ENCODE results near the gene TBCA.
"Not testable (repeated sequence)": the region's sequence is repeated elsewhere in the genome, so short reads cannot be mapped to it uniquely, and the experiment has no call there.

TBCA gene

DNA sequence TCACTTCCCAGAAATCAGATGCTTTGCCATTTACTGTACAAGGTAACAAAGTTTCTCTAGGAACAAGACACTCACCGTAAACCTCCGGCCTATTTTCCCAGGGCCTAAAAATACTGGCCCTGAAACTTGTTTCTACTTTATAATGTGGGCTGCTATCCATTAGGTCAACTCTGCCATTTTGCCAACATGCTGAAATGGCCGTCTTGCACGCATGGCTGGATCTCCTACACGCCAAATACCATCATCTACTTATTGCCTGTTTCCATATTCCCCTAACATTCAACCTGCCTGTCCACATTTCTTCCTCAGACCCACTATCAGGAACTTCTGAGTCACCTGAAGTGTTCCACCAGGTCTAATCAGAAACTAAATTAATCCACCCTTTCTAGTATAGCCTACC, 4.7 kb downstream of the TBCA start:
- DNase-seq: no peak

DNA sequence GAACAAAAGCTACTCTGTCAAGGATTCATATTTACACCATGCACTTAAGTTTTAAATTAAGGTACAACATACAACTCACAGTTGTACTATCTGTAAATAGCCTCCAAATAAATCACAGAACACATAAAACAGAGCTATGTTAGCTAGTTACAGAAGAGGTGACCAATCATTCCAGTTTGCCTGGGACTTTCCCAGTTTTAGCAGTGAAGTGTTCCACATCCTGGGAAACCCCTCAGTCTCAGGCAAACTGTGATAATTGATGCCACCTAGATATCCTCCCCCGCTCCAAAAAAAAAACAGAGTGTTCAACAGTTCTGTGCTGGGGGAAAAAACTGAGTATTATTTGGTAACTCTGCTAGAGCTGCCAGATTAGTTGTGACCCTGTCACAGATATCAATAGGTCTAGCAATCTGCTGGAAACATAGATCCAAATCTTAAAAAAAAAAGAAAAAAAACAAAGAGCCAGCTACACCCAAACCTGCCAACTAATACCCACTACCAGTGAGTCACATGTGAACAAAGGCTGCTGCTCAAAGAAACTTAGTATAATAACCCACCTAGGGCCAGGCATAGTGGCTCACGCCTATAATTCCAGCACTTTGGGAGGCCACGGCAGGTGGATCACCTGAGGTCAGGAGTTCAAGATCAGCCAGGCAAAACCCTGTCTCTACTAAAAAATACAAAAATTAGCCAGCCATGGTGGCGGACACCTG, 5.7 kb downstream of the TBCA start:
- DNase-seq: no peak

DNA sequence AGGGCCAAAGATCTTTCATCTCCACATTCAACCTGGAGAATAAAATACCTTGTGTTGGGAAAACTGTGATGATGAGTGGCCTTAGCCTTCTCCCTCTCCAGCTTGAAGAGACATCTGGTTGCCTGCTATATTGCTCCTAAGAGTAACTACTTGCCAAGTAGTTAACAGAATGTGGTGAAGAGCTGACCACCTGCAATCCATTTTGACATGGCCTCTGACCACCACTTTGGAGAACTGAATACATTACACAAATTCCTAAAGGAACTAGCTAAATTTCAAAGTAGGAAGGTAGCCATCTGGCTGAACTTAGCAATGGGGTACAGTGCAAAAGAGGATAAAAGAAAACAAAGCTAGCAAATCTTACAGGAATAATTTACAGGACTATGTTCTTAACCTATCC, 7.2 kb downstream of the TBCA start:
- DNase-seq: no peak

DNA sequence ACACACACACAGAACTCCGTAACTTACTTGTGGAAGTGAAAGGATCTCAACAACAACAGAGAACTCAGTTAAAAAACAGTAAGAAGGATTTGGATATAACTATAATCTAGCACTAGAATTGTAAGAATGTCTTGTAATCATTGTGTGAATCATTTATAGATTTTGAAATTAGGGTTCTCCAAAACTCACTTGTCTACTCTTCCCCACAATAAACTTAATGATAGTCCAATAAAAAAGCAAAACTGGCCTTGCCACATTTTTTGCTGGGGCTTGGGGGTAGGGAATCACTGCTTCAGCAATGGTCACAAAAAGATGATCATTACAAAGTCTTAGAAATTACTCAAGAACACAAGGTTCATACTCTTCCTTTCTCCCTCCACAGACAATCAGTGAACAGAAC, 8.8 kb downstream of the TBCA start:
- no peak for DNase-seq

DNA sequence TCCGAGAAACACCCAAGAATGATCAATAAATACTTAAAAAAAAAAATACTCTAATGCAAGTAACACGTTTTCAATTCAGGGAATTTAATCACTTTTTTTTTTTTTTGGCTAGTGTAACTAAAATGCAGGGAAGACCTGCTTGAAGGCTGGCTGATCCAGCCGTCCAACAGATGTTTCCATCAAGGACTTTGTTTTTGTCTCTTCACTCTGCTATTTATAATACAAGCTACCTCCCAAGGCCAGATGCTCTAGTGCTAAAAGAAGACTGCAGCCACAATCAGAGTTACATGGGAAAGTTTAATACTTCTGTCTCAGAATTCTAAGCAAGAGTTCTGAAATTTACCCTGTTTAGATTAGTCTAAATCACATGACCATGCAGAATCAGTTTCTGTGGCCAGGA, 14.5 kb downstream of the TBCA start:
- DNase-seq: no peak

DNA sequence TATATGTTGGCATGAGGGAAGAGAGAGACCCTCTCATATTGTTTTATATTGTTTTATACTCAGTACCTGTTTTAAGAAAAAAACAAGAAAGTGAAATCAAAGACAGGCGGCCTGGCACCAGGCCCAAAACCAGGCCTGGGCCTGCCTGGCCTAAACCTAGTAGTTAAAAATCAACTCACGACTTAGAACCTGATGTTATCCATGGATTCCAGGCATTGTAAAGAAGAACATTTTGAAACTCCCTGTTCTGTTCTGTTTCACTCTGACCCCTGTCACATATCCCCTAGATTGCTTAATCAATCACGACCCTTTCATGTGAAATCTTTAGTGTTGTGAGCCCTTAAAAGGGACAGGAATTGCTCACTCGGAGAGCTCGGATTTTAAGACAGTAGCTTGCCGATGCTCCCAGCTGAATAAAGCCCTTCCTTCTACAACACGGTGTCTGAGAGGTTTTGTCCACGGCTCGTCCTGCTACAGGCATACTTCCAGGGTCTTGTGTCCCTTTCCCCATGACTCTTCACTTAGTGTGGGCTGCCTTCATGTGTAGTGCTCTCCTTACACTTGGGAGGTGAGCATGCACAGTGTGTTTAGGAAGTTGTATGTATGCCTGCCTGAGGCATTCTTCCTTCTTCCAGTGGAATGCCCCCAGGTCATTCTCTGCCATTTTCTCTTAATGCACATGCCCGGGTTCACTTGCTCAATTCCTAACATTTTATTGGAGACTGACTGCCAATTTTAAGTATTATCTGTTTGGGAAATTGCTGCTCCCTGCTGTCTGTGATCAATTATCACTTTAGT, 17.8 kb downstream of the TBCA start:
- no peak for DNase-seq

DNA sequence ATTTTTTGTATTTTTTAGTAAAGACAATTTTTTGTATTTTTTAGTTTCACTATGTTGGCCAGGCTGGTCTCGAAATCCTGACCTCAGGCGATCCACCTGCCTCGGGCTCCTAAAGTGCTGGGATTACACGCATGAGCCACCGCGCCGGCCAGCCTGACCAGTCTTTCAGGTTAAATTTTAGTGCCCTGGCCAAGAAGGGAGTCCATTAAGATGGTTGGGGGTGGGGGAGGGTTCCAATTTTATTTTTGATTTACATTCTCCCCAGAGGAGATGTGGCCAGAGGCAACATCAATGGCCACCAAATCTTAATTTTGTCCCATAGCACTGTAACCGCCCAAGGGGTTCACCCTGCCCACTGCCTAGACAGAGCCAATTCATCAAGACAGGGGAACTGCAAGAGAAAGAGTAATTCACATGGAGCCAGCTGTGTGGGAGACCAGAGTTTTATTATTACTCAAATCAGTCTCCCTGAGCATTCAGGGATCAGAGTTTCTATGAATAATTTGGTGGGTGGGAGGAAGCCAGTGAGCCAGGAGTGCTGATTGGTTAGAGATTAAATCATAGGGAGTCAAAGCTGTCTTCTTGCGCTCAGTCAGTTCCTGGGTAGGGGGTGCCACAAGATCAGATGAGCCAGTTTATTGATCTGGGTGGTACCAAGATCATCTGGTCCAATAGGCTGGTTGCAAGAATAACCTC, 24.7 kb downstream of the TBCA start:
- DNase-seq: no peak

DNA sequence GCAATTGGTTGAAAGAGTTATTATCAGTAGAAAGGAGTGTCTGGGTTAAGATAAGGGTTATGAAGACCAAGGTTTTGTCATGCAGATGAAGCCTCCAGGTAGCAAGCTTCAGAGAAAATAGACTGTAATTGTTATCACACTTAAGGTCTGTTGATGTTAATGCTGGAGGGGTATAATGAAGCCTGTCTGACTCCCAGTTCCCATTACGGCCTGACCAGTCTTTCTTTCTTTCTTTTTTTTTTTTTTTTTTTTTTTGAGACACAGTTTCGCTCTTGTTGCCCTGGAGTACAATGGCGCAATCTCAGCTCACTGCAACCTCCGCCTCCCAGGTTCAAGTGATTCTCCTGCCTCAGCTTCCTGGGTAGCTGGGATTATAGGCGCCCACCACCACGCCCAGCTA, 25.2 kb downstream of the TBCA start:
- DNase-seq: not testable (repeated sequence)

DNA sequence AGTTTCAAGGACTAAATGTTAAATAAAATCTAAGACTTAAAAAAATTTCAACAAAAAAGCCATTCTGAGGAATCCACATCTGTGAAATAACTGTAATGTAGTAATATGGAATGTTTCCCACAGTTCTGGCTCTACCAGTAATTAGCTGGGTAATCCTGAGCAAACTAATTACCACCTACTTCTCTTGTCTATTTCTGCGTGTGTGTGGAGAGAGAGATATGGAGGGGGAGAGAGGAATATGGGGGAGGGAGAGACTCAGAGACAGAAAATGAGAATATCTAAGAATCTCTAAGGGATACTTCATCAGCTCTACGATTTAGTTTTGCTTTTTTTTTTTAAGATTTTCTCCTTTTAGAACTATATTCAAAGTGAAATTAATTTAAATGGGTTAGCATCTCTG, 28.0 kb downstream of the TBCA start:
- DNase-seq: no peak

DNA sequence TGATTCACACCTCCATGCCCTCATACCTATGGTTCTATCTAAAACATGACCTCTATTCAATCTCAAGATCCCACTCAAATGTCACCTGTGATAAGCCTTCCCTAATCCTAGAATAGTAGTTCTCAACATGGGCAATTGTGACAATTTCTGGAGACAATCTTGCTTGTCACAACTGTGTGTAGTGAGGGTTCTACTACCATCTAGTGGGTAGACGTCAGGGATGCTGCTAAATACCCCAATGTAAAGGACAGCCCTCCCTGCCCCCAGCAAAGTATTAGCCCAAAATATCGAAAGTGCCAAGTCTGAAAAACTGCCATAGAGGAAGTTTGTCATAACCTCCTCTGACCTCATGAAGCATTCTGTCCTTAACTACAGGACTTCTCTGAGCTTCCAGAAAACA, 32.0 kb downstream of the TBCA start:
- DNase-seq: no peak

DNA sequence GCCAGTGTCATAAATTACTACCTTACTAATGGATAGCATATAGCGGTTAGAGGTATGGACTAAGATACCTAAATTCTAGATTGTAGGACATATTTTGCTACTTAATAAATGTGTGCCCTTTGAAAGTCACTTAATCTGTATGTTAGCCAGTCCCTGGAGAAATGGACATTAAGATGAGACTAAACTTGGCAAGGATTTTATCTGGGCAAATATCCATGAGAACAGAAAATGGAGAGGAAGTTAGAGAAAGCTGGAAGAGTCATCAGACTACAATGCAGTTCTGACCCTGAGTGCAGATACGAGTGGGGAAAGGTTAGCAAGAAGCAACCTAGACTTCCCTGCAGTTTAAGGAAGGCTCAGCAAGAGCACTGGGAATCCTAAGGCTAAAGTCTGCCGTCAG, 33.0 kb downstream of the TBCA start:
- no peak for DNase-seq

DNA sequence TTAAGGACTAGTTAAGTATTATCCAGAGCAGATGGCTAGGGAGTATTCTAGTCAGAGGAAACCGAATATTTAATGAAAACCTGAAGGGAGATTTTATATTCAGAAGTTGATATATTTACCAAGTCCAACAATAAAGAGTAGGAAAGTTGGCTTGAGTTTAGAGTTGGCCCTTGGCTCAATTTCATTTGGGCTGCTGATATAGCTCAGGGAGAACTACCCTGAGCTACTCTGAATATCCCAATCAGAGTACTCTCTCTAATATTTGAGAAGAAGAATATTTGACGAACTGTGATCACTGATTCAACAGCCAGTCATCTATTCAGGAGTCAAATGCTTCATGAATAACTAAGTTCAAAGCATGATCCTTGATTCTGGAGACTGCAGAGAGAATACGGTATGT, 34.5 kb downstream of the TBCA start:
- DNase-seq: no peak

DNA sequence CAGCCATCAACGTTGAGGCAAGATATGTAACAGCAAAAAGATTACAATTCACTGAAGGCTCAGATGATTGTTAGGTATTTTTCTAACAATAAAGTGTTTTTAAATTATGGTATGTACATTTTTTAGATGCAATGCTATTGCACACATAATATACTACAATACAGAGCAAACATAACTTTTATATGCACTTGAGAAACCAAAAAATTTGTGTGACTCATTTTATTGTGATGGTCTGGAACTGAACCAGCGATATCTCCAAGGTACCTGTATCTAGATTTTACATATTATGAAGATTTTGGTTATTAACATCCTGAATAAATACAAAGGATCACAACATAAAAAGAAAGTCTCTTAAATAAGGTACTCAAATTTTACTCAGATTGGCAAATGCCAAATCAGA, 41.3 kb downstream of the TBCA start:
- DNase-seq: no peak

DNA sequence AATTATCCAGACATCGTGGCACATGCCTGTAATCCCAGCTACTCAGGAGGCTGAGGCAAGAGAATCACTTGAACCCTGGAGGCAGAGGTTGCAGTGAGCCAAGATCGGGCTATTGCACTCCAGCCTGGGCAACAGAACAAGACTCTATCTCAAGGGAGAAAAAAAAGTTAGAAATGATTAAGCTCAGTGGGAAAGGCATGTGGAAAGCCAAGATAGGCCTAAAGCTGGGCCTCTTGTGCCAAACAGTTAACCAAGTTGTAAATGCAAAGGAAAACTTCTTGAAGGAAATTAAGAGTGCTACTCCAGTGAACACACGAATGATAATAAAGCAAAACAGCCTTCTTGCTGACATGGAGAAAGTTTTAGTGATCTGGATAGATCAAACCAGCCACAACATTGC, 43.0 kb downstream of the TBCA start:
- no peak for DNase-seq

DNA sequence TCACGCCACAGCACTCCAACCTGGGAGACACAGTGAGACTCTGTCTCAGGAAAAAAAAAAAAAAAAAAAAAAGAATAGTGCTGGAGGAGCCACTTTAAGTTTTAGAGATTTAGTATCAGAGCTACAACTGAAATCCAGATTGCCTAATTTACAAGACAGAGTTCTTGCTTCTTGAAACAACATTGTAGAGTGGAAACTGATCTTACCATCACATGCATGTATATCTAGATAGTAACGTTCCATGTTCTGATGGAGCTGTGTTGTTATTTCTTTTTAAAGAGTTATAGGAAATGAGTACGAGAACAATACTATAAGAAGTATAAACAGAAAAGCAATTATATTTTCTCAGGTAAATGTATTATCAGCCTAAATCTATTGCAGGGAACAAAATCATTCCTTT, 48.9 kb downstream of the TBCA start:
- DNase-seq: no peak

DNA sequence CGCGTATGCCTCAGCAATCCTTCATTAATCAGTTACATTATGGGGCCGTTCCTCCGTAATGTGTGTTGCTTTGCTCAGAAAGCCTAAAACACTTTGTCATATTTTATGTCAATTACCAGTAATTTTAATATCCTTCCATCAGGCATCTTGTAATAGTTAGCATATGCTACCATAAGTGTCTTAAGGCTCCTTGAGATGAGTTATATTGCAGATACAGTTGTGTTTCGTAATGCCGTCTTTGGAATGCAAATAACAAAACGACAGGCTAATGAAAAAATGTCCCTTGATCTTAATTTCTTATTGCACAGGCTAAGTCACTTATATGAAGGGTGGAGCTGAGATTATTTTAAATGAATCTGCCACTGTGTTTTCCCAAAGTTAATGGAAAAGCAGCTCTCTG, 50.5 kb downstream of the TBCA start:
- no peak for DNase-seq

DNA sequence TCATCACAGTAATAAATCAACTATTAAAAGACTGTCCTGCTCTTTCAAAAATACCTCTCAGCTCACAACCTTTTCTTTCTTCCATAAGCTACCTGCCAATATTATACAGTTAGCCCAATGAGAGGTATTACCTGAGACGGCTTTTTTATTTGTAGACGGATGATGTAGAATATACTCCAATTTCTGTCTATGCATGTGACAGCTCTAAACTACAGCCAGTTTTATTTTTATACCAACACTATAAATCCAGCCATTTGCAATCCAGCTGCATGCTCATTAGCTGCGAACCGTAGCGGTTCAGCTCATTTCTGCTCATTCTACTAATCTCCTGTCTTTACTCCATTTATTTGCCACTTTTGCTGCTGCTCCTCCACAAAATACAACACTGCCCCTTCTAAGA, 51.2 kb downstream of the TBCA start:
- DNase-seq: no peak

DNA sequence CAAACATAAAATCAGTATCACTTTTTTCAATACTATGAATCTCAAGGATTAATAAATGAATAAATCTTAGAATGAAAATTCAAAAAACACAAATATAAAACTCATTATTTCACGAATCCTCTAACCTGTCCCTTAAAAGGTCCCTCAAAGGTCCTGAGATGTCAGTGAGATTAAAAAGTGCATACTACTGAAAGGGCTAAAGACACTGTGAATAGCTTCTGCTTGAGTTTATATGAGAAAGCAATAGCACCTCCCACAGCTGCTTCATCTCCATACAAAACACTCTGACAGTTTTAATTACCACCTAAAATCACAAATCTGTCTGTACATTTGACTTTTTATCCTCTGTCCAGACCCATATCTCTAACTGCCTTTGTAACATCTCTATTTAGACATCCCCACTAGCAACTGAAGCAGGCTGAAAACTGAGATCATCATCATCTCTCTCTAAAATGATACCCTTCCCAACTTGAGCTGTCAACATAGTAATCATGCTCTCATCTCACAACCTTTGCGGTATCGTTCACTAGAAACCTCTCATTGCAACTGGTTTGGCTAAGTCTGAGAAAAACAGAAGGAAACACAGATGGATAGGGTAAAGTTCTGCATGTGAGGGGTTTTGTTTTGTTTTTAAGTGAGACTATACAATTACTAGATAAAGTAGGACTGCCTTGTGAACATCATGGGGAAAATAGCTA, 56.3 kb downstream of the TBCA start:
- no peak for DNase-seq

DNA sequence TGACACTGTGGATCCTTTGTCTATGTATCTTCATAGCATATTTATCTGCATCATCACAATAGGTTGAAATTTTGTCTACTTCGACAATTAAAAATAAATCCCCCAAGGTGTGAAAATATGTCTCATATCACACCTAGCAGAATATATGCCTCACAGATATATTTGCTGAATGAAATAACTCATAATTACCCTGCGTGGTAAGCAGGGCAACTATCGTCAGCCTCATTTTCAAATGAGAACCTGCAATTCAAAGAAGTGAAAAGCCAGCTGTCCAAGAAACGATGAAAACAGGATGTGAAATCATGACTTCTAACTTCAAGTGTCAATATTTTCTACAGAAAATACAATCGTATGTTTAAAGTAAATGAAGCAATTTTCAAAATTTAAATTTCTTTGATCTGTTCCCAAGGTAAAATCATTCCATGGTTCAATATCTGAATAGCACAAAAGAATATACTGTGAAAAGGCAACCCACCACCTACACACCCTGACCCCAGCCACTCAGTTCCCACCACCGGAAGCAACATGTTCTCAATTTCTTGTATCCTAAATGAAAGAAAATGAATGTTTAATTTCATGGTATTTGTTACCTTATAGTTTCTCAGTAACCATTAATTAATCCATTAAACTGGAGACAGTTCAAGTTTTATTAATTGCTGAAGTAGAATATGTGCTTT, 57.1 kb downstream of the TBCA start:
- no peak for DNase-seq

DNA sequence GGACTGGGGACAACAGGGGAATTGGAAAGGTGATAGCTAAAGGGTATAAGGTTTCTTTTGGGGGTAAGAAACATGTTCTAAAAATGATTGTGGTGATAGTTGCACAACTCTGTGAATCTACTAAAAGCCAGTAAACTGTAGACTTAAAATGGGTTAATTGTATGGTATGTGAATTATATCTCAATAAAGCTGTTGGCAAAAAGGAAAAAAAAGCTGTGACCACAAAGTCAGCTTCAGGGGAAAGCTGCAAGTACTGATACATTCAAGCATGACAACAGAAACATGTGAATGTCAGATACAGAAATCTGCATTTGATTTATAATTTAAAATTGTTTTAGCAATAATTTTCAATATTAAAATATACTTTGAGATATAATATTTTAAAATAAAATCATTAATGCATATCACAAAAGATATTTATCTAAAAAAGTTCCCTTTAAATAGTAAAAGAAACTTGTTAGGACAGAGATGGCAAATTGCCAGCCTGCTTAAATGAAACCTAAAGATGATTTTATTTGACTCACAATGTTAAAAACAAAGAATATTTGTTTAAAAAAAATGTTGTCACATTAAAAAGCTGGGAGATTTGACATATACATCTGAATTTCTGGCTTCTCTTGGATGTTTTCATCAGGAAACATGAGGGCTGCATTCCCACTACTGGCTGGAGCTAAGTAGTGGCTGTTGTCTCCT, 66.0 kb downstream of the TBCA start:
- no peak for DNase-seq

DNA sequence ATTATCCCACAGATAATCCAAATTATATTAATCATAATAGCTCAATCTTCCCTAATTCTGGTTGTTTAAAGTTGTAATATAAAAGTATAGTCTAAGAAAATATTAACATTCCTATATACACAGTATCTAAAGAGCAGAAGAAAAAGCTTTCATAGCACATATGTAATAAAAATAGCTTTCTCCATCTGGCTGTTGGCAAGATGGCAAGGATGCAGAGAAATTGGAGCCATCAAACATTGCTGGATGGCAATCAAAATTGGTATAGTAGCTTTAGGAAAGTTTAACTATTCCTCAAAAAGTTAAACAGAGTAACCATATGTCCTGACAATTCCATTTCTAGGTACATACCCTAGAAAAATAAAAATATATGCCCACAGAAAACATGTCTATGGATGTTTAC, 66.8 kb downstream of the TBCA start:
- no peak for DNase-seq

DNA sequence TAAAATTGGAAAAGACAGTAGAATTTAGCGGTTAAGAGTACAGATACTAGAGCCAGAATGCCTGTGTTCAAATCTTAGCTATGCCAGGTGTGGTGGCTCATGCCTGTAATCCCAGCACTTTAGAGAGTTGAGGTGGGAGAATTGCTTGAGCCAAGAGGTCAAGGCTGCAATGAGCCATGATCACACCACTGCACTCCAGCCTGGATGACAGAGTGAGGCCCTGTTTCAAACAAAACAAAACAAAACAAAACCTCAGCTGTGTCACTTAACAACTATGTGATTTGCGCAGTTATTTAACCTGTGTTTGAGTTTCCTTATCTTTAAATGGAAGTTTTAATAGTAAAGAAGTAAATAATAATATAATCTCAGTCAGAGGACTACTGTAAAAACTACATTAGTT, 68.3 kb downstream of the TBCA start:
- no peak for DNase-seq

All from CD4-positive, alpha-beta T cell treated with Interleukin-6 for 4 hours (primary cell).